H1 (cell line): ENCODE results near the gene FITM2. TPM values are rescaled to one million over a fixed set of nuclear protein-coding genes. Genes with fewer than 3 reads are reported as not detected.

Experiments
- EGR1 ChIP-seq: IDR thresholded peaks from 2 replicates; pipeline ENCODE4 v1.6.1; 2011; ENCODE audit warnings: low read depth, low read length, borderline replicate concordance
- SIX5 ChIP-seq: IDR thresholded peaks from 2 replicates; pipeline ENCODE4 v1.6.1; 2011; ENCODE audit warnings: mild to moderate bottlenecking, low read depth, low read length
- polyA plus RNA-seq, 7 experiments: library from polyadenylated mRNA; depleted of rRNA in 3 of 7; stranded (reverse) in 5 of 7; unstranded in 2 of 7; fragments of >200 nt in 5 of 7; fragments of 200-250 nt in 2 of 7; gene quantifications; 1 replicate in 5 of 7; 2 replicates in 1 of 7; 4 replicates in 1 of 7; pipeline versions ENCODE4 v1.2.1 to v1.2.3, GENCODE V29; 2011 to 2013; ENCODE audit warnings: missing spikeins in 2 of 7, mixed read lengths in 2 of 7
- total RNA-seq: library from RNA; stranded (reverse); fragmentation: NEBNext Ultra II Directional; extraction: Animal tissue kit (Norgen Biotek cat#: 25700); gene quantifications from 2 replicates; pipeline ENCODE4 v1.2.1, GENCODE V29; 2021
- TF ChIP-seq, protein P1 (sequence below): IDR thresholded peaks from 2 replicates; pipeline ENCODE4 v1.6.1; 2012; ENCODE audit warnings: inconsistent platforms

FITM2 gene
- total and polyA plus RNA-seq, 2 of the 8 experiments (the other 6 are each of a cell fraction or from before 2014, with no cell fraction given): 1.1 to 2.1 TPM

DNA sequence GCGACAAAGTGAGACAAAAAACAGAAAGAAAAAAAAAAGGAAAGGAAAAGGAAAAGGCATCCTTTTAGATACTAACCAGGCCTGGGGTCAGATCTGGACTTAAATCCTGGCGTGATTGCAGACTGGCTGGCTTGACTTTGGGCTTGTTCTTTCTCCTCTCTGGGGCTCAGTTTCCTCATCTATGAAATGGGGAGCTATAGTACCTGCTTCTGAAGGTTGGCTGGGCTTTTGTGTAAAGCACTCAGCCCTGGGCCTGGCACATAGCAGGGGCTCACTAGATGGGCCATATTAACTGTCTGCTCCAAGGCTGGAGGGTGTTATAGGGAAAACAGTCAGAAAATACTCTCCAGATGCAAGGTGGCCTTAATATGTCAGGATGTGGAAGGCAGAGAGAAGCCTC is 24.7 kb upstream of the FITM2 start (continued):
- TF ChIP-seq, protein P1, sequence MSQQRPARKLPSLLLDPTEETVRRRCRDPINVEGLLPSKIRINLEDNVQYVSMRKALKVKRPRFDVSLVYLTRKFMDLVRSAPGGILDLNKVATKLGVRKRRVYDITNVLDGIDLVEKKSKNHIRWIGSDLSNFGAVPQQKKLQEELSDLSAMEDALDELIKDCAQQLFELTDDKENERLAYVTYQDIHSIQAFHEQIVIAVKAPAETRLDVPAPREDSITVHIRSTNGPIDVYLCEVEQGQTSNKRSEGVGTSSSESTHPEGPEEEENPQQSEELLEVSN: no peak
- TF ChIP-seq SIX5 (no peak), EGR1 (no peak)
- TF ChIP-seq, all 59 proteins: peak for 0
